ENCODE data around the gene SPDYE1. TPM values are rescaled to one million over a fixed set of nuclear protein-coding genes. Genes with fewer than 3 reads are reported as not detected.
"Not testable (repeated sequence)": the region's sequence is repeated elsewhere in the genome, so short reads cannot be mapped to it uniquely, and the experiment has no call there.

Gene SPDYE1
- total RNA-seq, 4 donors from 2014 or later, result not detected

DNA sequence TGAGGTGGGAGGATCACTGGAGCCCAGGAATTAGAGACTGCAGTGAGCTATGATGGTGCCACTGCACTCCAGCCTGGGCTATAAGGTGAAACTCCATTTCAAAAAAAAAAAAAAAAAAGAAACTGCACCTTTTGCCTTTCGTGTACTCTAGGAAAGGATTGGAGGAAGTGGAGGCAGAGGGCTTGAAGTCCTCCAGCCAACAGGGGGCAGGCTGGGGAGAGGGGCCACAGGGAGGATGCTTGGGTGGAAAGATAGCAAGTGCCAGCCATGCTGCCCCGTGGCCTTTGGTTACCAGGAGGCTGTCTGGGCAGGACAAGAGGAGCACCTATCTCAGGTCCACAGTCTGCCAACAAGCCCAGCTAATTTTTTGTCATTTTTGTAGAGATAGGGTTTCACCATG, 14.0 kb upstream of the SPDYE1 start:
- H3K36me3 ChIP-seq; DNase-seq; intact Hi-C loops (cut with DNase I); H3K27ac ChIP-seq; H3K27me3 ChIP-seq; H3K9me3 ChIP-seq; H3K4me1 ChIP-seq; H3K4me3 ChIP-seq (replicated peaks in 1 of 3): not testable (repeated sequence)
- 83 to 87% methylated on average over 1 of the region's 2 CpGs for WGBS, 2 donors

DNA sequence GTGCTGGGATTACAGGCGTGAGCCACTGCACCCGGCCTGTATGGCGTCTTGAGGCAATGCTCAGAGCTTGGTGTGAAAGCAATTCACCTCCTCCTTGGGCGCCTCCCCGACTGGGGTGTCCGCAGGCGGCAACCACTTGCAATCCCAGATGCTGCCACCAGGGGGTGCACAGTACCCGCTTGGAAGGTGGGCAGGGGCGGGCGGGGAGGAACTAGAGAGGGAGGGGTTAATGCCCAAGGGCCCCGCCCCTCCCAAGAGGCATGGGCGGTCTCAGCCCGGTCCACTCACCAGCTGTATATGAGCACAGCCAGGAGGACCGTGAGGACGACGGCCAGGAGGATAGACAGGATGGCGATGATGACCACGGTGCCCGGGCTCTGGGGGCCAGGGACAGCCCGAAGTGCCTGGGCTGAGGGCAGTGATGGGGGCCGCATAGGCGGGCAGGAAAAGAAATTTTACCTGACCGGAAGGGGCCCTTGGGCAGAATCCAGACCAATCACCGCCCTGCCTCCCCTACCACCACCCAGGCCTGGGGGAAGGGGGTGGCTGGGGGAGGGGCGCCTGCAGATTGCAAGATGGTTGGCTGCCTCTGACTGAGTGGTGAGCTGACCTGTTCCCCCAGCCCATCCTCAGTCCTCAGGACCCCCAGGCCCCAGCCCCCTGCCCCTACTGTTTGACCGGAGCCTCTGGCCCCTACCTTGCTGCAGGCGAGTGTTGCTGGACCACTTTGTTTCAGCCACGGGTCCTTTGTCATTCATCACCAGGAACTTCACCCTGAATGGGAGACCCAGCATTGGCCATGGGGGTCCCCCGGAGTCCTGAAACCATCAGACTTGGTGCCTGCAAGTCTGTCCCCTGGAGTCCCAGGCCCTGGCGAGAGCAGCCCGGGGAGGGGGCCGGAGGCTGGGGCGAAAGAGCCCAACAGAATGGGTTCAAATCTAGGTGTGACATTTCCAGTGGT, 11.5 kb upstream of the SPDYE1 start:
- 40 to 53% methylated on average over 1 to 13 of the region's 33 CpGs for WGBS, 2 donors
- H3K27me3 ChIP-seq; H3K4me3 ChIP-seq (replicated peaks in 1 of 3); intact Hi-C loops (cut with DNase I); H3K36me3 ChIP-seq; H3K9me3 ChIP-seq; H3K27ac ChIP-seq: not testable (repeated sequence)
- H3K4me1 ChIP-seq, result peaks cover 0 to 14% of the 10 kb centered on the region in 2 donors
- DNase-seq, result peak; percentile 47 to 61
- TF ChIP-seq, protein P1, sequence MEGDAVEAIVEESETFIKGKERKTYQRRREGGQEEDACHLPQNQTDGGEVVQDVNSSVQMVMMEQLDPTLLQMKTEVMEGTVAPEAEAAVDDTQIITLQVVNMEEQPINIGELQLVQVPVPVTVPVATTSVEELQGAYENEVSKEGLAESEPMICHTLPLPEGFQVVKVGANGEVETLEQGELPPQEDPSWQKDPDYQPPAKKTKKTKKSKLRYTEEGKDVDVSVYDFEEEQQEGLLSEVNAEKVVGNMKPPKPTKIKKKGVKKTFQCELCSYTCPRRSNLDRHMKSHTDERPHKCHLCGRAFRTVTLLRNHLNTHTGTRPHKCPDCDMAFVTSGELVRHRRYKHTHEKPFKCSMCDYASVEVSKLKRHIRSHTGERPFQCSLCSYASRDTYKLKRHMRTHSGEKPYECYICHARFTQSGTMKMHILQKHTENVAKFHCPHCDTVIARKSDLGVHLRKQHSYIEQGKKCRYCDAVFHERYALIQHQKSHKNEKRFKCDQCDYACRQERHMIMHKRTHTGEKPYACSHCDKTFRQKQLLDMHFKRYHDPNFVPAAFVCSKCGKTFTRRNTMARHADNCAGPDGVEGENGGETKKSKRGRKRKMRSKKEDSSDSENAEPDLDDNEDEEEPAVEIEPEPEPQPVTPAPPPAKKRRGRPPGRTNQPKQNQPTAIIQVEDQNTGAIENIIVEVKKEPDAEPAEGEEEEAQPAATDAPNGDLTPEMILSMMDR (IDR thresholded peaks at IDR 0.05), result peak in 3 of 6 experiments; percentile 55 to 60 (median 60)

DNA sequence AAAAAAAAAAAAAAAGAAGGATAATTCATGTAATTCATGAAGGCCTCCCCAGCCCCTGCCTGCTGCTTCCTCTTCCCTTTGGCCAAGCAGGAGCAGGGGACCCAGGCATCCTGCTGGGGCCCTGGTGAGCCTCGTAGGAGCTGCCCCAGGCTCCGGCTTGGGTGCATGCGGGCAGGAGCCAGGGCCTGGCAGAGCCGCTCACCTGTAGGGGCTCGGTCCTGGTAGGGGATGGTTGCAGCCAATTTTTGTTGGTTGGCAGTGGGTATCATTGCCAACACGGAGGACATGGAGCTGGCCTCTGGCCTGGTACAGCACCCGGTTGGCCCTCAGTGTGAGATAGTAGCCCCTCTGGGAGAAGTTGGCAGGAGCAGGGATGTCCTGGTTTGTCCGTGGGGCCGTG, 10.2 kb upstream of the SPDYE1 start:
- H3K27ac ChIP-seq; H3K27me3 ChIP-seq; H3K36me3 ChIP-seq; intact Hi-C loops (cut with DNase I); H3K9me3 ChIP-seq; DNase-seq; H3K4me3 ChIP-seq (replicated peaks in 1 of 3): not testable (repeated sequence)
- 88 to 92% methylated on average over 4 to 6 of the region's 9 CpGs for WGBS, 2 donors
- peaks cover 0 to 14% of the 10 kb centered on the region in 2 donors for H3K4me1 ChIP-seq

DNA sequence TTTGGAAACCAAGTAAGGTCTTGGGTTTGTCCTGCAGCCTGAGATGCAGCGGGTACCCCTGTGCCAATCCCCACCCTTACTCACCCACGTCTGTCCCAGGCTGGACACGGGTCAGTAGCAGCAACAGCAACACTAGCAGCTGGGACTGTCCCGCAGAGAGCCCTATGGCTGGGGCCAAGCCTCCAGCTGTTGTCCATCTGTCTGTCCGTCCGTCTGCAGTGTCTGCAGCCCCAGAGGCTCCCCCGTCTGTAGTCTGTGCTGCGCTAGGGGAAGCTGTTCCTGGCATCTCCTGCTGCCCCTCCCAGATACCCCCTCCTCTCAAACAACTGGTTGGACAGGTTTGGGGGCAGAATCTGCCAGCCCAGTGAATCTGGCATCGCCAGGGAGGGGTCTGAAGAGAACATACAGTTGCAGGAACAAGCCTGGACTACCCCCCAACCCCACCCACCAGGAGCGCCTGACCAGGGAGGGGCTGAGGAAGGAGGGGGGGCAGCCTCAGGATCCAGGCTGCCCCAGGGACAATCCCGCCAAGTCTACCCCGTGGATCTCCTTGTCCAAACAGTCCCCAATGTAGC, 7.6 kb upstream of the SPDYE1 start:
- WGBS, 2 donors, result 35 to 58% methylated on average over 4 of the region's 12 CpGs
- H3K36me3 ChIP-seq; H3K27ac ChIP-seq; H3K4me3 ChIP-seq (replicated peaks in 1 of 3); intact Hi-C loops (cut with DNase I); H3K27me3 ChIP-seq; H3K9me3 ChIP-seq: not testable (repeated sequence)
- H3K4me1 ChIP-seq, result peaks cover 0 to 14% of the 10 kb centered on the region in 2 donors
- peak; percentile 59 to 67 for DNase-seq

DNA sequence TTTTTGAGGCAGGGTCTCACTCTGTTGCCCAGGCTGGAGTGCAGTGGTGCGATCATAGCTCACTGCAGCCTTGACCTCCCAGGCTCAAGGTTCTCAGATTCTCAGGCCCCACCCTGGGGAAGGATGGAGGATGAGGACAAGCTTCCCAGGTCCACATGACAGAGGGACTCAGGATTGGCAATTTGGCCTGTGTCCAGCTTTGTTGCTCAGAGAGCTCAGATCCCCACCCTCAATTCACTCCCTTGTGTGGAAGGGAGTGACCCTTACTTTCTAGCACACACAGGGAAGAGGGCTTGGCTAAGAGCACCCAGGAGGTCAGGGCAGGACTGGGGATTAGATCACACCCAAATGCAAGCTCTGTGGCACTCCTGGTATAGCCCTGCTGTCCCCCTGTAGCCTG, 6.9 kb upstream of the SPDYE1 start:
- H3K36me3 ChIP-seq; DNase-seq; H3K27me3 ChIP-seq; H3K27ac ChIP-seq; H3K4me3 ChIP-seq (replicated peaks in 1 of 3); H3K9me3 ChIP-seq; intact Hi-C loops (cut with DNase I): not testable (repeated sequence)
- H3K4me1 ChIP-seq, result peaks cover 0 to 13% of the 10 kb centered on the region in 2 donors
- WGBS, 2 donors, result 81 to 100% methylated on average over 1 of the region's 1 CpG

DNA sequence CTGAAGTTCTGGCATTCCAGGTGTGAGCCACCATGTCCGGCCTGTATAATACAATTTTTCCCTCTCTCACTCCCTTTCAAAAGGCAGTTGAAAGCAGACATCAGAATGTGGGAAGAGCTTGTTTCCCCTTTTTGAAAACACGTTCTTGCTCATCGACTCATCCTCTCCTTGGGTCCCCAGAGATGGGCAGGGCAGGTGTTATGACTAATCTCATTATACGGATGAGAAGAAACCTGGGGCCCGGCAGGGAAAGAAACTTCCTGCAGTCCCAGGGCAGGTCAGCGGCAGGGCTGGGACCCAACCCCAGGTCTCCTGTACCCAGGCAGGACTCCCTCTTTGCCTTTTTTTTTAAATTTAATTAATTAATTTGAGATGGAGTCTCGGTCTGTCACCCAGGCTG, 4.8 kb upstream of the SPDYE1 start:
- H3K36me3 ChIP-seq; intact Hi-C loops (cut with DNase I); H3K4me1 ChIP-seq; H3K27ac ChIP-seq; DNase-seq; H3K27me3 ChIP-seq; H3K4me3 ChIP-seq (replicated peaks in 1 of 3); H3K9me3 ChIP-seq: not testable (repeated sequence)
- WGBS, 2 donors, result 88 to 91% methylated on average over 7 of the region's 7 CpGs

DNA sequence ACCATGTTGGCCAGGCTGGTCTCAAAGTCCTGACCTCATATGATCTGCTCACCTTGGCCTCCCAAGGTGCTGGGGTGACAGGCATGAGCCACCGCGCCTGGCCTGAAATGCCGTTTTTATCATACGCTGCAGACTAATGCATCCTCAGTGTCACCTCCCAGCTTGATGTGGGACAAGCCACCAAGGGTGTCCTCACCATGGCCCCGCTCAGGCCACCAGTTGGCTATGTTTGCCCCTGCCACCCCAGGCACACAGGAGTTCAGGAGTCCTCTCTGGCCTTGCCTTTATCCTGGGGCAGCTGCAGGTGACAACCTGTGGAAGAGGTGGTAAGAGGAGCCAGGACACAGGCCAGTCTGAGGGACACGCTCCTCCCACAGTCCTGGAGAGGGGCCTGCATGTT, 3.0 kb upstream of the SPDYE1 start:
- H3K36me3 ChIP-seq; H3K4me3 ChIP-seq (replicated peaks in 1 of 3); DNase-seq; H3K9me3 ChIP-seq; H3K27me3 ChIP-seq; intact Hi-C loops (cut with DNase I); H3K4me1 ChIP-seq; H3K27ac ChIP-seq: not testable (repeated sequence)
- WGBS, 2 donors, result 94 to 100% methylated on average over 2 to 4 of the region's 6 CpGs

DNA sequence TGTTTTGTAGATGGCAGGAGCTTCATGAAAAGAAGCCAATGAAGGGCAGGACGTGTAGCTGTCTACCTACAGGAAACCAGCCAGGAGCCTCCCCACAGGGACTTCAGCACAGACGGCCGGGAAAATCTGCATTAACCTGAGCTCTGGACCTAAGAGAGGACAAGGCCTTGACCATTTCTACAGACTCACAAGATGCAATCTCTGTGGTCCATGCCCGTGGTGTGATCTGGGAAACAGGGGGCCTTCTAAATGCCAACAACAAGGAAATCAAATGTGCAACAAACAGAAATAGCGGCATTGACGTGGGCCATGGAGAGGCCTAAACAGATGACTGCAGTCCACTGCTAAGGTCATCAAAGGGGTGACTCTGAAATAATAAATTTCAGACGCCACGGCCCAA, 14.4 kb downstream of the SPDYE1 start:
- intact Hi-C loops (cut with DNase I); H3K27me3 ChIP-seq; H3K4me3 ChIP-seq (replicated peaks in 1 of 3); H3K9me3 ChIP-seq; DNase-seq; H3K4me1 ChIP-seq; H3K27ac ChIP-seq; H3K36me3 ChIP-seq: not testable (repeated sequence)
- 90 to 93% methylated on average over 5 to 6 of the region's 8 CpGs for WGBS, 2 donors

DNA sequence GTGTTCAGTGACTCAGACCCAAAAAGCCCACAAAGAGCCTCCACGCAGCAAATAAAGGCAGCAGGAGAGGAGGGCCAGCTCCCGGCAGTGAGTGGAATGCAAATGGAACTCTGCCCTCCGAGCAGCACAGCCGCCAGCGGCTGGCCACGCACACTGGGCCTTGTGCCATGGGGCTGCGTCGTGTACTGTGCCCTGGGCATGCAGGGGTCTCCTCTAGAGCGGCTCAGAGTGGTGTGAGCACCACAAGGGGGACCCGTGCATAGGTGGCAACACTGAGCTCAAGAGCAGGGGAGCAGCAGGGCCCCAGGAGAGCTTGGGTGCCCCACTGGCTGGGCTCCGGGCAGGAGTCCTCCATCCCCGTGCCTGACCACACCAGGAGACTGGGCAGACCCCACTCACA, 17.4 kb downstream of the SPDYE1 start:
- H3K27me3 ChIP-seq; H3K36me3 ChIP-seq; intact Hi-C loops (cut with DNase I); H3K4me3 ChIP-seq (replicated peaks in 1 of 3); DNase-seq; H3K27ac ChIP-seq; H3K4me1 ChIP-seq; H3K9me3 ChIP-seq: not testable (repeated sequence)
- no CpG with 5 or more reads among the region's 12 CpGs for WGBS, 2 donors
